WTC11 (cell line): ENCODE results near the gene SRPX.

ENCODE experiments used
- ATF1 ChIP-seq: sonication (generic); formaldehyde crosslinking; IDR thresholded peaks from 2 replicates; pipeline ENCODE4 v1.8.1; 2023; ENCODE audit warnings: mild to moderate bottlenecking, moderate library complexity, missing genetic modification reagents
- CREB1 ChIP-seq: sonication (generic); formaldehyde crosslinking; IDR thresholded peaks from 2 replicates; pipeline ENCODE4 v1.8.0; 2023; ENCODE audit warnings: mild to moderate bottlenecking, missing genetic modification reagents
- CREM ChIP-seq: sonication (generic); formaldehyde crosslinking; IDR thresholded peaks from 2 replicates; pipeline ENCODE4 v1.8.1; 2022; ENCODE audit warnings: mild to moderate bottlenecking, missing genetic modification reagents, moderate library complexity
- MYBL2 ChIP-seq: sonication (generic); formaldehyde crosslinking; IDR thresholded peaks from 2 replicates; pipeline ENCODE4 v1.8.1; 2023; ENCODE audit warnings: mild to moderate bottlenecking, moderate library complexity, missing genetic modification reagents
- NFATC4 ChIP-seq: fragments of 250-450 bp; sonication (Bioruptor Pico); IDR thresholded peaks from 2 replicates; pipeline ENCODE4 v1.9.0; 2021; ENCODE audit warnings: mild to moderate bottlenecking
- NFYB ChIP-seq: sonication (generic); formaldehyde crosslinking; conservative IDR thresholded peaks from 2 replicates; pipeline ENCODE4 v1.8.0; 2022; ENCODE audit warnings: low read depth, missing genetic modification reagents
- NR2C2 ChIP-seq: sonication (generic); formaldehyde crosslinking; IDR thresholded peaks from 2 replicates; pipeline ENCODE4 v1.8.0; 2022; ENCODE audit warnings: mild to moderate bottlenecking, missing genetic modification reagents
- OVOL2 ChIP-seq: fragments of 250-450 bp; sonication (Bioruptor Pico); IDR thresholded peaks from 2 replicates; pipeline ENCODE4 v1.9.0; 2021; ENCODE audit warnings: mild to moderate bottlenecking, borderline replicate concordance
- TCF7 ChIP-seq: sonication (generic); formaldehyde crosslinking; IDR thresholded peaks from 2 replicates; pipeline ENCODE4 v1.8.0; 2022; ENCODE audit warnings: mild to moderate bottlenecking, low read depth, missing genetic modification reagents, moderate library complexity
- TF ChIP-seq, protein P1 (sequence below): fragments of 200-600 bp; IDR thresholded peaks from 2 replicates; pipeline ENCODE4 v1.8.0; 2022; ENCODE audit warnings: antibody characterized with exemption
- TF ChIP-seq, protein P2 (sequence below): sonication (generic); formaldehyde crosslinking; IDR thresholded peaks from 2 replicates; pipeline ENCODE4 v1.8.1; 2023; ENCODE audit warnings: mild to moderate bottlenecking, missing genetic modification reagents, moderate library complexity
- TF ChIP-seq, protein P3 (sequence below): sonication (generic); formaldehyde crosslinking; IDR thresholded peaks from 2 replicates; pipeline ENCODE4 v1.8.0; 2022; ENCODE audit warnings: mild to moderate bottlenecking, missing genetic modification reagents
- TF ChIP-seq, protein P4 (sequence below): sonication (generic); formaldehyde crosslinking; IDR thresholded peaks from 2 replicates; pipeline ENCODE4 v1.8.1; 2023; ENCODE audit warnings: mild to moderate bottlenecking, moderate library complexity, missing genetic modification reagents

DNA sequence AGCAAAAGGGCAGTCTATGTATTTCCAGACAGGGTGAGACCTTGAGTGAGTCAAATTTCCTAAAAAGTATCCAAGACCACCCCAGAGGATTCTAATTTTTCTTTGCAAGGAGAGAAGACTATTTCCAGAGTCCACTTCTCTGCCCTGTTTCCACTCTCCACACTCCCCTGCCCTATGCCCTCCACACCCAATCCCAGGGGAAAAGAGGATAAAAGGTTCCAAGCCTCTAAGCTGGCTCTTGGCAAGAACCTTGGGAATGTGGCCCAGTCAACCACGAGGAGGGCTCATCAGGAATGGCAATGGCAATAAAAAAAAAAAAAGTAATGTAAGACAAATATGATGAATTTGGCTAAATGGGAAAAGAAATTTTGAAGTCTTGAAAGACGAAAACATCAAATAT, 65.9 kb downstream of the SRPX start:
- TF ChIP-seq, protein P1, sequence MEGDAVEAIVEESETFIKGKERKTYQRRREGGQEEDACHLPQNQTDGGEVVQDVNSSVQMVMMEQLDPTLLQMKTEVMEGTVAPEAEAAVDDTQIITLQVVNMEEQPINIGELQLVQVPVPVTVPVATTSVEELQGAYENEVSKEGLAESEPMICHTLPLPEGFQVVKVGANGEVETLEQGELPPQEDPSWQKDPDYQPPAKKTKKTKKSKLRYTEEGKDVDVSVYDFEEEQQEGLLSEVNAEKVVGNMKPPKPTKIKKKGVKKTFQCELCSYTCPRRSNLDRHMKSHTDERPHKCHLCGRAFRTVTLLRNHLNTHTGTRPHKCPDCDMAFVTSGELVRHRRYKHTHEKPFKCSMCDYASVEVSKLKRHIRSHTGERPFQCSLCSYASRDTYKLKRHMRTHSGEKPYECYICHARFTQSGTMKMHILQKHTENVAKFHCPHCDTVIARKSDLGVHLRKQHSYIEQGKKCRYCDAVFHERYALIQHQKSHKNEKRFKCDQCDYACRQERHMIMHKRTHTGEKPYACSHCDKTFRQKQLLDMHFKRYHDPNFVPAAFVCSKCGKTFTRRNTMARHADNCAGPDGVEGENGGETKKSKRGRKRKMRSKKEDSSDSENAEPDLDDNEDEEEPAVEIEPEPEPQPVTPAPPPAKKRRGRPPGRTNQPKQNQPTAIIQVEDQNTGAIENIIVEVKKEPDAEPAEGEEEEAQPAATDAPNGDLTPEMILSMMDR, result no peak
- TF ChIP-seq CREM (CRISPR knock-in tag) (no peak), TCF7 (no peak), NR2C2 (CRISPR knock-in tag) (no peak), OVOL2 (CRISPR knock-in tag) (no peak), NFYB (CRISPR knock-in tag) (no peak), ATF1 (no peak), NFATC4 (no peak), MYBL2 (CRISPR knock-in tag) (no peak), CREB1 (no peak)
- TF ChIP-seq, protein P2, sequence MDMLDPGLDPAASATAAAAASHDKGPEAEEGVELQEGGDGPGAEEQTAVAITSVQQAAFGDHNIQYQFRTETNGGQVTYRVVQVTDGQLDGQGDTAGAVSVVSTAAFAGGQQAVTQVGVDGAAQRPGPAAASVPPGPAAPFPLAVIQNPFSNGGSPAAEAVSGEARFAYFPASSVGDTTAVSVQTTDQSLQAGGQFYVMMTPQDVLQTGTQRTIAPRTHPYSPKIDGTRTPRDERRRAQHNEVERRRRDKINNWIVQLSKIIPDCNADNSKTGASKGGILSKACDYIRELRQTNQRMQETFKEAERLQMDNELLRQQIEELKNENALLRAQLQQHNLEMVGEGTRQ (CRISPR knock-in tag), result no peak
- TF ChIP-seq, protein P3, sequence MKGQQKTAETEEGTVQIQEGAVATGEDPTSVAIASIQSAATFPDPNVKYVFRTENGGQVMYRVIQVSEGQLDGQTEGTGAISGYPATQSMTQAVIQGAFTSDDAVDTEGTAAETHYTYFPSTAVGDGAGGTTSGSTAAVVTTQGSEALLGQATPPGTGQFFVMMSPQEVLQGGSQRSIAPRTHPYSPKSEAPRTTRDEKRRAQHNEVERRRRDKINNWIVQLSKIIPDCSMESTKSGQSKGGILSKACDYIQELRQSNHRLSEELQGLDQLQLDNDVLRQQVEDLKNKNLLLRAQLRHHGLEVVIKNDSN (CRISPR knock-in tag), result no peak
- TF ChIP-seq, protein P4, sequence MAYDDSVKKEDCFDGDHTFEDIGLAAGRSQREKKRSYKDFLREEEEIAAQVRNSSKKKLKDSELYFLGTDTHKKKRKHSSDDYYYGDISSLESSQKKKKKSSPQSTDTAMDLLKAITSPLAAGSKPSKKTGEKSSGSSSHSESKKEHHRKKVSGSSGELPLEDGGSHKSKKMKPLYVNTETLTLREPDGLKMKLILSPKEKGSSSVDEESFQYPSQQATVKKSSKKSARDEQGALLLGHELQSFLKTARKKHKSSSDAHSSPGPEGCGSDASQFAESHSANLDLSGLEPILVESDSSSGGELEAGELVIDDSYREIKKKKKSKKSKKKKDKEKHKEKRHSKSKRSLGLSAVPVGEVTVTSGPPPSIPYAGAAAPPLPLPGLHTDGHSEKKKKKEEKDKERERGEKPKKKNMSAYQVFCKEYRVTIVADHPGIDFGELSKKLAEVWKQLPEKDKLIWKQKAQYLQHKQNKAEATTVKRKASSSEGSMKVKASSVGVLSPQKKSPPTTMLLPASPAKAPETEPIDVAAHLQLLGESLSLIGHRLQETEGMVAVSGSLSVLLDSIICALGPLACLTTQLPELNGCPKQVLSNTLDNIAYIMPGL (CRISPR knock-in tag), result no peak
